Uterus (tissue), 4 donors: Measurements from ENCODE around the gene MIPOL1. TPM values are rescaled to one million over a fixed set of nuclear protein-coding genes. Genes with fewer than 3 reads are reported as not detected.
"Not testable (repeated sequence)": the region's sequence is repeated elsewhere in the genome, so short reads cannot be mapped to it uniquely, and the experiment has no call there.

Experiments
- DNase-seq, 2 donors: peaks; one replicate each; pipeline ENCODE4 v3.0.0-alpha.2; 2019 to 2020
- H3K27ac ChIP-seq, 2 donors: fragments of 200-600 bp; sonication (generic); 1 replicate in 1 of 2; 2 replicates in 1 of 2; pipeline ENCODE4 v1.5.1; 2016 to 2018
- H3K27me3 ChIP-seq, 2 donors: fragments of 200-600 bp; sonication (generic); one replicate each; pipeline ENCODE4 v1.5.1; 2018 to 2019; ENCODE audit warnings: control low read depth in 1 of 2
- H3K36me3 ChIP-seq, 2 donors: fragments of 200-600 bp; sonication (generic); one replicate each; pipeline ENCODE4 v1.5.1; 2019; ENCODE audit warnings: control low read depth in 1 of 2
- H3K4me1 ChIP-seq, 2 donors: fragments of 200-600 bp; sonication (generic); one replicate each; pipeline ENCODE4 v1.5.1; 2018 to 2019; ENCODE audit warnings: control low read depth in 1 of 2
- H3K4me3 ChIP-seq, 2 donors: fragments of 200-600 bp; sonication (generic); 1 replicate in 1 of 2; 2 replicates in 1 of 2; pipeline ENCODE4 v1.5.1; 2018 to 2019; ENCODE audit warnings: mild to moderate bottlenecking in 1 of 2
- H3K9me3 ChIP-seq, 2 donors: fragments of 200-600 bp; sonication (generic); one replicate each; pipeline ENCODE4 v1.5.1; 2019; ENCODE audit warnings: control low read depth in 1 of 2
- POLR2A ChIP-seq, 2 donors: fragments of 450-650 bp; IDR thresholded peaks; one replicate each; pipeline ENCODE4 v1.6.1; 2016; ENCODE audit warnings: antibody characterized with exemption in 2 of 2, mild to moderate bottlenecking in 1 of 2, moderate library complexity in 1 of 2
- intact Hi-C: fragments of 100-400 bp; cut with DNase I; formaldehyde crosslinking; loops from one replicate; pipeline ENCODE4 v1.15.1; 2023; ENCODE audit warnings: low total_unique reads
- total RNA-seq, 4 donors: library from RNA; depleted of rRNA in 3 of 4; stranded (reverse); fragments of >200 nt in 3 of 4; gene quantifications; one replicate each; pipeline versions ENCODE4 v1.1.0 to v1.2.4, GENCODE V29; 2014 to 2023
- TF ChIP-seq, protein P1 (sequence below), 4 experiments: fragments of 200-600 bp in 2 of 4; fragments of 450-650 bp in 2 of 4; sonication (generic) in 2 of 4; IDR thresholded peaks; one replicate each; pipeline ENCODE4 v1.5.1; 2016 to 2019; ENCODE audit warnings: antibody characterized with exemption in 4 of 4, mild to moderate bottlenecking in 2 of 4, moderate library complexity in 1 of 4
- donor health status: DM: yes; HTN: yes; CAD: no.

MIPOL1 gene
- total RNA-seq, 4 donors from 2014 or later: 22.8 to 52.1 (median 39.4) TPM

- no peaks in the 10 kb centered on the region for H3K27me3 ChIP-seq
- intact Hi-C loops: no loop called here
- no peak overlapping the region for H3K27ac ChIP-seq
- no peak overlapping the region for H3K4me3 ChIP-seq
- no peak for TF ChIP-seq POLR2A (IDR thresholded peaks at IDR 0.05)
- TF ChIP-seq, protein P1, sequence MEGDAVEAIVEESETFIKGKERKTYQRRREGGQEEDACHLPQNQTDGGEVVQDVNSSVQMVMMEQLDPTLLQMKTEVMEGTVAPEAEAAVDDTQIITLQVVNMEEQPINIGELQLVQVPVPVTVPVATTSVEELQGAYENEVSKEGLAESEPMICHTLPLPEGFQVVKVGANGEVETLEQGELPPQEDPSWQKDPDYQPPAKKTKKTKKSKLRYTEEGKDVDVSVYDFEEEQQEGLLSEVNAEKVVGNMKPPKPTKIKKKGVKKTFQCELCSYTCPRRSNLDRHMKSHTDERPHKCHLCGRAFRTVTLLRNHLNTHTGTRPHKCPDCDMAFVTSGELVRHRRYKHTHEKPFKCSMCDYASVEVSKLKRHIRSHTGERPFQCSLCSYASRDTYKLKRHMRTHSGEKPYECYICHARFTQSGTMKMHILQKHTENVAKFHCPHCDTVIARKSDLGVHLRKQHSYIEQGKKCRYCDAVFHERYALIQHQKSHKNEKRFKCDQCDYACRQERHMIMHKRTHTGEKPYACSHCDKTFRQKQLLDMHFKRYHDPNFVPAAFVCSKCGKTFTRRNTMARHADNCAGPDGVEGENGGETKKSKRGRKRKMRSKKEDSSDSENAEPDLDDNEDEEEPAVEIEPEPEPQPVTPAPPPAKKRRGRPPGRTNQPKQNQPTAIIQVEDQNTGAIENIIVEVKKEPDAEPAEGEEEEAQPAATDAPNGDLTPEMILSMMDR (IDR thresholded peaks at IDR 0.05): no peak
- no peaks in the 10 kb centered on the region for H3K36me3 ChIP-seq
- no peaks in the 10 kb centered on the region for H3K9me3 ChIP-seq
- no peaks in the 10 kb centered on the region for H3K4me1 ChIP-seq
- no peak for DNase-seq
Observed at GRCh38 chr14:37203423-37203822, 5.7 kb downstream of the MIPOL1 start.

GRCh38 chr14:37205623-37206605, 8.2 kb downstream of the MIPOL1 start:
- H3K9me3 ChIP-seq, H3K36me3 ChIP-seq, H3K4me3 ChIP-seq, DNase-seq, H3K27ac ChIP-seq, H3K4me1 ChIP-seq, intact Hi-C loops, H3K27me3 ChIP-seq: not testable (repeated sequence)

- DNase-seq, H3K36me3 ChIP-seq, H3K27me3 ChIP-seq, H3K4me1 ChIP-seq, H3K9me3 ChIP-seq, H3K4me3 ChIP-seq, H3K27ac ChIP-seq, intact Hi-C loops: not testable (repeated sequence)
Observed at GRCh38 chr14:37209617-37210016, 11.9 kb downstream of the MIPOL1 start.

DNA sequence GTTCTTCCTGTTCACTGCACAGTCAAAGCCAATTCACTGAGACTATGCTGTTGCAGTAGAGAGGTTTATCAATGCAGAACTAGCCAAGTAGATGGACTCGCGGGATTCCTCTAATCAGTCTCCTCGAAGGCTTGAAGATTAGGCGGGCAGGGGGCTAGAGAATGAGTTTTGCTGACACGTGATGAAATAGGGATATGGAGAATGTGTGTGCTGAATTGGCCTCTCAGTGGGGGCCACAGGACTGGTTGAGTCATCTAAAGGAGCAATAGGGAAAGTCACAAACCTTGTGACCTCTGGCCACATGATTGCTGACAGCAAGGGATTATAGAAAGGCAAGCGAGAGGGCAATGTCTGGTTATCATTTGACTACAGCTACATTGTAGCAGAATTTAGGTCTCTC, 12.7 kb downstream of the MIPOL1 start:
- no peak for TF ChIP-seq POLR2A (IDR thresholded peaks at IDR 0.05)
- TF ChIP-seq, protein P1 (IDR thresholded peaks at IDR 0.05): no peak

DNA sequence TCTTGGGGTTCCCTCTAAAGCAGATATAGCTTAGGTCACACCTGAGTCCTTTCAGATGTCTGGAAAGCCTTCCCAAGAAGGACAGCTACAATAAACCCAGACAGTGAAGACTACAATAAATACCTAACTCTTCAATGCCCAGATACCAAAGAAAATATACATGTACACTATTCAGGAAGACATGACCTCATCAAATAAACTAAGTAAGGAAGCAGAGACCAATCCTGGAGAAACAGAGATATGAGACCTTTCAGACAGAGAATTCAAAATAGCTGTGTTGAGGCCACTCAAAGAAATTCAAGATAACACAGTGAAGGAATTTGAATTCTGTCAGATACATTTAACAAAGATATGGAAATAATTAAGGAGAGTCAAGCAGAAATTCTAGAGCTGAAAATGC, 15.3 kb downstream of the MIPOL1 start:
- DNase-seq: no peak
- intact Hi-C loops: no loop called here
- H3K36me3 ChIP-seq: no peaks in the 10 kb centered on the region
- TF ChIP-seq, protein P1 (IDR thresholded peaks at IDR 0.05): no peak
- TF ChIP-seq POLR2A (IDR thresholded peaks at IDR 0.05): no peak
- no peaks in the 10 kb centered on the region for H3K27me3 ChIP-seq
- H3K4me3 ChIP-seq: no peak overlapping the region
- H3K27ac ChIP-seq: no peak overlapping the region
- H3K4me1 ChIP-seq: no peaks in the 10 kb centered on the region
- H3K9me3 ChIP-seq: no peaks in the 10 kb centered on the region

More for the DNA sequence above, 12.7 kb downstream of the MIPOL1 start:
- no peak for DNase-seq
- intact Hi-C loops: no loop called here
- Histone ChIP-seq H3K9me3 (no peaks in the 10 kb centered on the region), H3K4me3 (no peak overlapping the region), H3K27me3 (no peaks in the 10 kb centered on the region), H3K4me1 (no peaks in the 10 kb centered on the region), H3K27ac (no peak overlapping the region), H3K36me3 (no peaks in the 10 kb centered on the region)

GRCh38 chr14:37215345-37215744, 17.6 kb downstream of the MIPOL1 start:
- H3K4me1 ChIP-seq: no peaks in the 10 kb centered on the region
- H3K27me3 ChIP-seq: no peaks in the 10 kb centered on the region
- no peaks in the 10 kb centered on the region for H3K9me3 ChIP-seq
- H3K36me3 ChIP-seq: no peaks in the 10 kb centered on the region
- no peak overlapping the region for H3K27ac ChIP-seq
- TF ChIP-seq POLR2A (IDR thresholded peaks at IDR 0.05): no peak
- TF ChIP-seq, protein P1 (IDR thresholded peaks at IDR 0.05): no peak
- no peak for DNase-seq
- no peak overlapping the region for H3K4me3 ChIP-seq
- intact Hi-C loops: no loop called here
